Esophagus squamous epithelium (tissue), 4 donors: ENCODE data around the gene FTCD.

Experiments used
- POLR2A ChIP-seq, 4 donors: fragments of 450-650 bp; IDR thresholded peaks; one replicate each; pipeline ENCODE4 v1.6.1; 2017; ENCODE audit warnings: antibody characterized with exemption in 4 of 4, mild to moderate bottlenecking in 4 of 4, moderate library complexity in 3 of 4
- TF ChIP-seq, protein P1 (sequence below), 6 experiments: fragments of 450-650 bp in 4 of 6; fragments of 200-600 bp in 2 of 6; sonication (generic) in 2 of 6; IDR thresholded peaks; one replicate each; pipeline ENCODE4 v1.5.1; 2016 to 2019; ENCODE audit warnings: antibody characterized with exemption in 6 of 6, mild to moderate bottlenecking in 4 of 6, moderate library complexity in 4 of 6

DNA sequence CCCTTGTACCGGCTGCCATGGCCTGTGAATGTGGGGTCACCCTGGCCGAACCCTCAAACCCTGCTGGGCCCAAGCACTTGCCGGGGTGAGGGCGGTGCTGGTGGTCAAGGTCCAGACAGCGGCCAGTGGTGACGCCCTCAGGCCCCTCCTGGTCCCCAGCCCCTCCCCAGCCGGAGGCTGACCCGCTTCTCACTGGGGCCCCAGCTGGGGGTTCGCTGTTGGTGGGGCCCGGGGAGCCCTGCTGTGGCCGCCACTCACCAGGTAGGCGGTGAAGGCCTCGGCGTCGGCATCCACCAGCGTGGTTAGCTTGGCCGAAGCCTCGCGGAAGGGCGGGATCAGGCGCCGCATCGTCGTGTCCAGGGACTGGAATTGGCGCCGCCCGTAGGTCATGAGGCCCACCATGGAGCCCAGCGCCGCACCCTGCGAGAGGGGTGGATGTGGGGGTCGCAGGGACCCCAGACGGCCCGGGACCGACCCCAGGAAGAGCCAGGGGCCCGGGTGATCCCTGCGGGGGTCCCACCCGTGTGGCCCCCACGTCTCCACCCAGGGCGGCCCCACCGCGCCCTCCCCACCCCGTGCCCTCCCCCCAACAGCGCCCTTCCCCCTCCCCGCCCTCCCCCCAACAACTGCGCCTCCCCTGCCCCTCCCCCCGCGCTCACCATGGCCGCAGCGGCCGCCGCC lies 10.1 kb downstream of the FTCD start:
- TF ChIP-seq, protein P1, sequence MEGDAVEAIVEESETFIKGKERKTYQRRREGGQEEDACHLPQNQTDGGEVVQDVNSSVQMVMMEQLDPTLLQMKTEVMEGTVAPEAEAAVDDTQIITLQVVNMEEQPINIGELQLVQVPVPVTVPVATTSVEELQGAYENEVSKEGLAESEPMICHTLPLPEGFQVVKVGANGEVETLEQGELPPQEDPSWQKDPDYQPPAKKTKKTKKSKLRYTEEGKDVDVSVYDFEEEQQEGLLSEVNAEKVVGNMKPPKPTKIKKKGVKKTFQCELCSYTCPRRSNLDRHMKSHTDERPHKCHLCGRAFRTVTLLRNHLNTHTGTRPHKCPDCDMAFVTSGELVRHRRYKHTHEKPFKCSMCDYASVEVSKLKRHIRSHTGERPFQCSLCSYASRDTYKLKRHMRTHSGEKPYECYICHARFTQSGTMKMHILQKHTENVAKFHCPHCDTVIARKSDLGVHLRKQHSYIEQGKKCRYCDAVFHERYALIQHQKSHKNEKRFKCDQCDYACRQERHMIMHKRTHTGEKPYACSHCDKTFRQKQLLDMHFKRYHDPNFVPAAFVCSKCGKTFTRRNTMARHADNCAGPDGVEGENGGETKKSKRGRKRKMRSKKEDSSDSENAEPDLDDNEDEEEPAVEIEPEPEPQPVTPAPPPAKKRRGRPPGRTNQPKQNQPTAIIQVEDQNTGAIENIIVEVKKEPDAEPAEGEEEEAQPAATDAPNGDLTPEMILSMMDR (IDR thresholded peaks at IDR 0.05) = no peak
- TF ChIP-seq POLR2A (IDR thresholded peaks at IDR 0.05) = no peak
